HepG2 (cell line): ENCODE results near the gene FRMD8. TPM values are rescaled to one million over a fixed set of nuclear protein-coding genes. Genes with fewer than 3 reads are reported as not detected.

Experiments
- CBX1 ChIP-seq: IDR thresholded peaks from one replicate; pipeline ENCODE4 v1.6.1; 2016; ENCODE audit warnings: antibody characterized with exemption, low read depth
- FOXJ3 ChIP-seq: sonication (generic); formaldehyde crosslinking; IDR thresholded peaks from 2 replicates; pipeline ENCODE4 v1.4.0; 2020; ENCODE audit warnings: missing genetic modification reagents, mild to moderate bottlenecking, borderline replicate concordance
- FOXO1 ChIP-seq: sonication (generic); formaldehyde crosslinking; IDR thresholded peaks from 2 replicates; pipeline ENCODE4 v1.4.0; 2020; ENCODE audit warnings: missing genetic modification reagents
- FOXP1 ChIP-seq, 2 experiments: fragments of 450-650 bp in 1 of 2; IDR thresholded peaks; 2 replicates each; pipeline ENCODE4 v1.6.1; 2017 to 2018; ENCODE audit warnings: antibody characterized with exemption in 1 of 2
- GATA4 ChIP-seq: sonication (generic); IDR thresholded peaks from 2 replicates; pipeline ENCODE4 v1.6.1; 2016; ENCODE audit warnings: antibody characterized with exemption, low read depth, borderline replicate concordance
- HNRNPH1 ChIP-seq: fragments of 200-400 bp; formaldehyde crosslinking; optimal IDR thresholded peaks from 2 replicates; pipeline ENCODE3; 2017; ENCODE audit warnings: mild to moderate bottlenecking, low read depth, low read length
- POLR2AphosphoS5 ChIP-seq: IDR thresholded peaks from 2 replicates; pipeline ENCODE4 v1.6.1; 2012; ENCODE audit warnings: low read depth, low read length
- POLR2G ChIP-seq: fragments of 200-400 bp; formaldehyde crosslinking; IDR thresholded peaks from 2 replicates; pipeline ENCODE4 v1.6.1; 2018; ENCODE audit warnings: mild to moderate bottlenecking, low read depth, low read length, moderate library complexity
- RBFOX2 ChIP-seq: fragments of 200-400 bp; formaldehyde crosslinking; IDR thresholded peaks from 2 replicates; pipeline ENCODE4 v1.6.1; 2017; ENCODE audit warnings: low read depth, mild to moderate bottlenecking, low read length
- RBM22 ChIP-seq: fragments of 200-400 bp; formaldehyde crosslinking; optimal IDR thresholded peaks from 2 replicates; pipeline ENCODE3; 2017; ENCODE audit warnings: mild to moderate bottlenecking, low read length, moderate library complexity
- SYNCRIP ChIP-seq: fragments of 200-400 bp; formaldehyde crosslinking; IDR thresholded peaks from 2 replicates; pipeline ENCODE4 v1.6.1; 2018; ENCODE audit warnings: mild to moderate bottlenecking, low read depth, low read length; ENCODE audit not compliant: insufficient read depth
- ZKSCAN1 ChIP-seq: fragments of 150-350 bp; IDR thresholded peaks from 2 replicates; pipeline ENCODE4 v1.6.1; 2014; ENCODE audit warnings: low read length
- ZNF251 ChIP-seq: sonication (generic); formaldehyde crosslinking; IDR thresholded peaks from 2 replicates; pipeline ENCODE4 v1.9.0; 2021; ENCODE audit warnings: mild to moderate bottlenecking, missing genetic modification reagents
- ZNF589 ChIP-seq: sonication (generic); formaldehyde crosslinking; conservative IDR thresholded peaks from 2 replicates; pipeline ENCODE4 v1.8.0; 2022; ENCODE audit warnings: mild to moderate bottlenecking, moderate library complexity, missing genetic modification reagents
- polyA plus RNA-seq, 8 experiments: library from polyadenylated mRNA; depleted of rRNA in 3 of 8; stranded (reverse) in 7 of 8; unstranded in 1 of 8; fragments of >200 nt; fragmentation: Illumina TruSeq in 4 of 8; extraction: Trizol in 4 of 8; gene quantifications; 2 replicates each; pipeline versions ENCODE4 v1.2.1 to v1.2.3, GENCODE V29; 2011 to 2016; ENCODE audit warnings: low read depth in 4 of 8, missing spikeins in 1 of 8, mixed read lengths in 1 of 8; ENCODE audit not compliant: insufficient read depth in 1 of 8
- total RNA-seq, 5 experiments: library from RNA; depleted of rRNA; stranded (reverse); fragments of >200 nt; fragmentation: Illumina TruSeq; extraction: Trizol; gene quantifications; 2 replicates each; pipeline ENCODE4 v1.2.3, GENCODE V29; 2016; ENCODE audit warnings: low read depth in 1 of 5
- TF ChIP-seq, protein P1 (sequence below): sonication (generic); formaldehyde crosslinking; conservative IDR thresholded peaks from 2 replicates; pipeline ENCODE4 v1.8.0; 2022; ENCODE audit warnings: mild to moderate bottlenecking, moderate library complexity, missing genetic modification reagents
- TF ChIP-seq, protein P2 (sequence below): sonication (generic); formaldehyde crosslinking; IDR thresholded peaks from 2 replicates; pipeline ENCODE4 v1.8.0; 2022; ENCODE audit warnings: missing genetic modification reagents, low read depth, mild to moderate bottlenecking, borderline replicate concordance
- TF ChIP-seq, protein P3 (sequence below): IDR thresholded peaks from 2 replicates; pipeline ENCODE4 v1.6.1; 2016; ENCODE audit warnings: control low read depth
- TF ChIP-seq, protein P4 (sequence below): sonication (generic); formaldehyde crosslinking; IDR thresholded peaks from 2 replicates; pipeline ENCODE4 v1.4.0; 2020; ENCODE audit warnings: low read depth, mild to moderate bottlenecking, missing genetic modification reagents
- TF ChIP-seq, protein P5 (sequence below): sonication (generic); formaldehyde crosslinking; IDR thresholded peaks from 2 replicates; pipeline ENCODE4 v1.5.0; 2020; ENCODE audit warnings: mild to moderate bottlenecking, missing genetic modification reagents, moderate library complexity

The FRMD8 gene
- total and polyA plus RNA-seq, 2 of the 13 experiments (the other 11 are each of a cell fraction or from before 2014, with no cell fraction given) = 5.8 to 20.6 TPM

DNA sequence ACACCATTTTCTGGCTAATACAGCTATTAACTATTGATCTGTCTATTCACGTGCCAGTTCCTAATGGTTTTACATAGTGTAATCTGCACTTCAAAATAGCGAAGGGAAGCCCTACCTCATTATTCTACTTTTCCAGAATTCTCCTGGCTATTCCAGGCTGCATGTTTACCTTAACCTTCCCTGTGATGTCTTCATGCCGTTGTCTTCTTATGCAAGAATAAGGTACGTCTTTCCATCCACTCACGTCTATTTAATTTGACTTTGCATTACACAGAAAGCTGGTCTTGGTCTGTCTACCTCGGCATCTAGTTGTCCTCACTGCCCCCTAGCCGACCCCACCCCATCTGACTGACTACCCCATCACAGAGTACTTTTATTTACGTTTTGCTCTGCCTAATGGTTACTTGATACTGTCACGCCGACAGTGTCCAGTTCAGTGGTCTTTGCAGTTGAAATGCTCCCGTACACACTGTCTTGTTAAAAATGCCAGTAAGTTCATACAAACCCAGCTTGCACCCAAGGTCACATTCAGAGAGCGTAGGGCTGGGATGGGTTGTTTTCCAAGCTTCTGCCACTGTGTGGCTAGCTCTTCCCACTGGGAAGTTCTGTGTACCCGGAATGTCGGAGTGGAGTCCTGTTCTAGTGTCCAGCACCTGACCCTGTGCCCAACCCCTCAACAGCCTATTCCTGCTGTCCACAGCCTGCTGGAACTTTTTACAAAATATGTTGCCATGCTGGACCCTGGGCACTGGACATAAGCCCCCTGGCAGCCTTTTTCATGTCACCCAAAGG lies 51.2 kb downstream of the FRMD8 start (continued):
- TF ChIP-seq, protein P1, sequence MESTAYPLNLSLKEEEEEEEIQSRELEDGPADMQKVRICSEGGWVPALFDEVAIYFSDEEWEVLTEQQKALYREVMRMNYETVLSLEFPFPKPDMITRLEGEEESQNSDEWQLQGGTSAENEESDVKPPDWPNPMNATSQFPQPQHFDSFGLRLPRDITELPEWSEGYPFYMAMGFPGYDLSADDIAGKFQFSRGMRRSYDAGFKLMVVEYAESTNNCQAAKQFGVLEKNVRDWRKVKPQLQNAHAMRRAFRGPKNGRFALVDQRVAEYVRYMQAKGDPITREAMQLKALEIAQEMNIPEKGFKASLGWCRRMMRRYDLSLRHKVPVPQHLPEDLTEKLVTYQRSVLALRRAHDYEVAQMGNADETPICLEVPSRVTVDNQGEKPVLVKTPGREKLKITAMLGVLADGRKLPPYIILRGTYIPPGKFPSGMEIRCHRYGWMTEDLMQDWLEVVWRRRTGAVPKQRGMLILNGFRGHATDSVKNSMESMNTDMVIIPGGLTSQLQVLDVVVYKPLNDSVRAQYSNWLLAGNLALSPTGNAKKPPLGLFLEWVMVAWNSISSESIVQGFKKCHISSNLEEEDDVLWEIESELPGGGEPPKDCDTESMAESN (CRISPR knock-in tag) = no peak
- TF ChIP-seq ZNF589 (CRISPR knock-in tag) (no peak), FOXO1 (CRISPR knock-in tag) (no peak), SYNCRIP (no peak), GATA4 (no peak), CBX1 (no peak), ZKSCAN1 (no peak), HNRNPH1 (no peak), FOXP1 (IDR thresholded peaks at IDR 0.05) (no peak), FOXP1 (CRISPR knock-in tag; IDR thresholded peaks at IDR 0.05) (0 out of 2 replicates have a peak, but pooled peaks have one; percentile 14), POLR2G (peak; percentile 89), FOXJ3 (CRISPR knock-in tag) (no peak), RBM22 (peak; percentile 94), POLR2AphosphoS5 (peak; percentile 46; the same call in 1 of the 2 replicates), ZNF251 (CRISPR knock-in tag) (no peak), RBFOX2 (peak; percentile 77)
- TF ChIP-seq, protein P2, sequence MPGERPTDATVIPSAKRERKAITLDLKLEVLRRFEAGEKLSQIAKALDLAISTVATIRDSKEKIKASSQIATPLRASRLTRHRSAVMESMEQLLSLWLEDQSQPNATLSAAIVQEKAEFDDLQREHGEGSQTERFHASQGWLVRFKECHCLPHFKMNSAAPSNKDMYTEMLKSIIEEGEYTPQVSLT = no peak
- TF ChIP-seq, protein P3, sequence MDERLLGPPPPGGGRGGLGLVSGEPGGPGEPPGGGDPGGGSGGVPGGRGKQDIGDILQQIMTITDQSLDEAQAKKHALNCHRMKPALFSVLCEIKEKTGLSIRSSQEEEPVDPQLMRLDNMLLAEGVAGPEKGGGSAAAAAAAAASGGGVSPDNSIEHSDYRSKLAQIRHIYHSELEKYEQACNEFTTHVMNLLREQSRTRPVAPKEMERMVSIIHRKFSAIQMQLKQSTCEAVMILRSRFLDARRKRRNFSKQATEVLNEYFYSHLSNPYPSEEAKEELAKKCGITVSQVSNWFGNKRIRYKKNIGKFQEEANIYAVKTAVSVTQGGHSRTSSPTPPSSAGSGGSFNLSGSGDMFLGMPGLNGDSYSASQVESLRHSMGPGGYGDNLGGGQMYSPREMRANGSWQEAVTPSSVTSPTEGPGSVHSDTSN (CRISPR knock-in tag) = no peak
- TF ChIP-seq, protein P4, sequence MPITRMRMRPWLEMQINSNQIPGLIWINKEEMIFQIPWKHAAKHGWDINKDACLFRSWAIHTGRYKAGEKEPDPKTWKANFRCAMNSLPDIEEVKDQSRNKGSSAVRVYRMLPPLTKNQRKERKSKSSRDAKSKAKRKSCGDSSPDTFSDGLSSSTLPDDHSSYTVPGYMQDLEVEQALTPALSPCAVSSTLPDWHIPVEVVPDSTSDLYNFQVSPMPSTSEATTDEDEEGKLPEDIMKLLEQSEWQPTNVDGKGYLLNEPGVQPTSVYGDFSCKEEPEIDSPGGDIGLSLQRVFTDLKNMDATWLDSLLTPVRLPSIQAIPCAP = no peak
- TF ChIP-seq, protein P5, sequence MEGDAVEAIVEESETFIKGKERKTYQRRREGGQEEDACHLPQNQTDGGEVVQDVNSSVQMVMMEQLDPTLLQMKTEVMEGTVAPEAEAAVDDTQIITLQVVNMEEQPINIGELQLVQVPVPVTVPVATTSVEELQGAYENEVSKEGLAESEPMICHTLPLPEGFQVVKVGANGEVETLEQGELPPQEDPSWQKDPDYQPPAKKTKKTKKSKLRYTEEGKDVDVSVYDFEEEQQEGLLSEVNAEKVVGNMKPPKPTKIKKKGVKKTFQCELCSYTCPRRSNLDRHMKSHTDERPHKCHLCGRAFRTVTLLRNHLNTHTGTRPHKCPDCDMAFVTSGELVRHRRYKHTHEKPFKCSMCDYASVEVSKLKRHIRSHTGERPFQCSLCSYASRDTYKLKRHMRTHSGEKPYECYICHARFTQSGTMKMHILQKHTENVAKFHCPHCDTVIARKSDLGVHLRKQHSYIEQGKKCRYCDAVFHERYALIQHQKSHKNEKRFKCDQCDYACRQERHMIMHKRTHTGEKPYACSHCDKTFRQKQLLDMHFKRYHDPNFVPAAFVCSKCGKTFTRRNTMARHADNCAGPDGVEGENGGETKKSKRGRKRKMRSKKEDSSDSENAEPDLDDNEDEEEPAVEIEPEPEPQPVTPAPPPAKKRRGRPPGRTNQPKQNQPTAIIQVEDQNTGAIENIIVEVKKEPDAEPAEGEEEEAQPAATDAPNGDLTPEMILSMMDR = 0 out of 2 replicates have a peak, but pooled peaks have one; percentile 6
